H1 (cell line): ENCODE measurements around the gene SULT2B1. TPM values are rescaled to one million over a fixed set of nuclear protein-coding genes. Genes with fewer than 3 reads are reported as not detected.

ENCODE experiments used
- CTCF ChIA-PET: fragments of 300-600 bp; sonication (Branson Sonifier 250); formaldehyde crosslinking; loops from one replicate; lab custom pipeline; 2021; ENCODE audit not compliant: partially characterized antibody; lab: Charles Lee
- POLR2A ChIA-PET: fragments of 300-600 bp; sonication (Branson Sonifier 250); formaldehyde crosslinking; loops from one replicate; lab custom pipeline; 2021; ENCODE audit warnings: inconsistent platforms; ENCODE audit not compliant: partially characterized antibody; lab: Charles Lee
- DNase-seq, 2 experiments: peaks; one replicate each; pipeline versions ENCODE4 v3.0.0 to v3.0.0-alpha.2; 2010 to 2022; ENCODE audit warnings: low spot score in 2 of 2, low read depth in 1 of 2, mixed read lengths in 1 of 2
- FAIRE-seq: peaks from 2 replicates; lab custom pipeline; 2011; peaks lifted over from hg19 to GRCh38; lab: Jason Lieb, UNC
- H2AFZ ChIP-seq: 2 replicates; pipeline ENCODE4 v1.8.1; 2012; ENCODE audit warnings: low read length, inconsistent platforms
- H2AK5ac ChIP-seq: 2 replicates; pipeline ENCODE4 v1.6.1; 2013; ENCODE audit warnings: low read depth, low read length
- H2BK120ac ChIP-seq: replicated peaks from 2 replicates; pipeline ENCODE3; 2013; ENCODE audit warnings: low read depth, low read length, inconsistent platforms
- H2BK12ac ChIP-seq: 2 replicates; pipeline ENCODE4 v1.6.1; 2013; ENCODE audit warnings: low read depth, low read length
- H2BK15ac ChIP-seq: 2 replicates; pipeline ENCODE4 v1.6.1; 2013; ENCODE audit warnings: low read length
- H2BK20ac ChIP-seq: 2 replicates; pipeline ENCODE4 v1.6.1; 2013; ENCODE audit warnings: low read length
- H2BK5ac ChIP-seq: 2 replicates; pipeline ENCODE4 v1.6.1; 2013; ENCODE audit warnings: low read depth, low read length
- H3K14ac ChIP-seq: 2 replicates; pipeline ENCODE4 v1.6.1; 2013; ENCODE audit warnings: inconsistent platforms; ENCODE audit not compliant: insufficient read length
- H3K18ac ChIP-seq: 2 replicates; pipeline ENCODE4 v1.6.1; 2013; ENCODE audit warnings: low read length; ENCODE audit errors: extremely low read depth
- H3K23ac ChIP-seq: 2 replicates; pipeline ENCODE4 v1.6.1; 2013; ENCODE audit warnings: inconsistent platforms; ENCODE audit not compliant: insufficient read length
- H3K23me2 ChIP-seq: 2 replicates; pipeline ENCODE4 v1.6.1; 2013; ENCODE audit warnings: low read depth, low read length
- H3K27ac ChIP-seq: 2 replicates; pipeline ENCODE4 v1.6.1; 2011; ENCODE audit warnings: low read depth, low read length, inconsistent platforms
- H3K27me3 ChIP-seq, 4 experiments: replicated peaks in 1 of 4; 1 replicate in 1 of 4; 2 replicates in 3 of 4; pipeline versions ENCODE4 v1.6.1 to v1.8.1; 2011 to 2013; ENCODE audit warnings: low read length in 3 of 4, mild to moderate bottlenecking in 3 of 4, inconsistent platforms in 2 of 4, mixed read lengths in 2 of 4, moderate library complexity in 1 of 4; ENCODE audit not compliant: control insufficient read depth in 3 of 4, insufficient read depth in 3 of 4; ENCODE audit errors: extremely low read depth in 1 of 4
- H3K36me3 ChIP-seq, 4 experiments: 2 replicates each; pipeline versions ENCODE4 v1.6.1 to v1.8.1; 2011 to 2013; ENCODE audit warnings: mild to moderate bottlenecking in 4 of 4, low read length in 3 of 4, moderate library complexity in 2 of 4, control low read depth in 1 of 4, inconsistent platforms in 1 of 4; ENCODE audit not compliant: insufficient read depth in 4 of 4, control insufficient read depth in 2 of 4
- H3K4ac ChIP-seq: replicated peaks from 2 replicates; pipeline ENCODE3; 2013; ENCODE audit warnings: low read length, low read depth, mixed read lengths, inconsistent platforms; ENCODE audit not compliant: insufficient read length
- H3K4me1 ChIP-seq, 4 experiments: replicated peaks in 1 of 4; 1 replicate in 1 of 4; 2 replicates in 3 of 4; pipeline versions ENCODE4 v1.6.1 to v1.8.1; 2011 to 2013; ENCODE audit warnings: low read length in 3 of 4, inconsistent platforms in 2 of 4, mixed read lengths in 1 of 4; ENCODE audit not compliant: insufficient read depth in 4 of 4, control insufficient read depth in 3 of 4
- H3K4me2 ChIP-seq, 2 experiments: 2 replicates each; pipeline versions ENCODE4 v1.6.1 to v1.8.1; 2011 to 2013; ENCODE audit warnings: low read depth in 2 of 2, low read length in 2 of 2, control low read depth in 1 of 2, inconsistent platforms in 1 of 2, mild to moderate bottlenecking in 1 of 2; ENCODE audit not compliant: insufficient read depth in 1 of 2
- H3K4me3 ChIP-seq, 4 experiments: fragments of 200-600, 300-600 bp in 1 of 4; sonication (generic), shearing (Covaris generic), sonication (Bioruptor Twin) in 1 of 4; 2 replicates each; pipeline versions ENCODE4 v1.5.1 to v1.8.1; 2011 to 2016; ENCODE audit warnings: low read length in 4 of 4, low read depth in 3 of 4, control low read depth in 2 of 4, inconsistent platforms in 2 of 4, mild to moderate bottlenecking in 2 of 4, mixed read lengths in 1 of 4, moderate library complexity in 1 of 4; ENCODE audit not compliant: insufficient read depth in 2 of 4; ENCODE audit errors: extremely low read depth in 1 of 4
- H3K56ac ChIP-seq: replicated peaks from 2 replicates; pipeline ENCODE3; 2013; ENCODE audit warnings: low read depth, mild to moderate bottlenecking, mixed read lengths, low read length, inconsistent platforms; ENCODE audit not compliant: insufficient read length
- H3K79me1 ChIP-seq: 2 replicates; pipeline ENCODE4 v1.6.1; 2013; ENCODE audit warnings: low read depth, low read length, control low read depth
- H3K79me2 ChIP-seq, 2 experiments: 2 replicates each; pipeline versions ENCODE4 v1.6.1 to v1.8.1; 2012 to 2013; ENCODE audit warnings: low read length in 2 of 2, mild to moderate bottlenecking in 2 of 2, inconsistent platforms in 1 of 2; ENCODE audit not compliant: insufficient read depth in 2 of 2, control insufficient read depth in 1 of 2
- H3K9ac ChIP-seq, 4 experiments: replicated peaks in 1 of 4; 1 replicate in 1 of 4; 2 replicates in 3 of 4; pipeline versions ENCODE4 v1.6.1 to v1.8.1; 2011 to 2013; ENCODE audit warnings: low read depth in 3 of 4, low read length in 3 of 4, control low read depth in 2 of 4, mild to moderate bottlenecking in 2 of 4, moderate library complexity in 2 of 4, inconsistent platforms in 1 of 4; ENCODE audit errors: extremely low read depth in 1 of 4
- H3K9me3 ChIP-seq, 2 experiments: 2 replicates each; pipeline versions ENCODE4 v1.6.1 to v1.8.1; 2012 to 2013; ENCODE audit warnings: mild to moderate bottlenecking in 2 of 2, moderate library complexity in 2 of 2, control low read depth in 1 of 2, inconsistent platforms in 1 of 2, low read depth in 1 of 2, low read length in 1 of 2, mixed read lengths in 1 of 2; ENCODE audit not compliant: insufficient read depth in 2 of 2
- H4K20me1 ChIP-seq, 2 experiments: replicated peaks in 1 of 2; 2 replicates each; pipeline versions ENCODE3 to v1.8.1; 2011 to 2013; ENCODE audit warnings: inconsistent platforms in 2 of 2, low read length in 2 of 2, mild to moderate bottlenecking in 1 of 2; ENCODE audit not compliant: insufficient read depth in 2 of 2, control insufficient read depth in 1 of 2
- H4K5ac ChIP-seq: 2 replicates; pipeline ENCODE4 v1.6.1; 2013; ENCODE audit warnings: low read length, low read depth, mixed read lengths, inconsistent platforms; ENCODE audit not compliant: insufficient read length
- H4K8ac ChIP-seq: 2 replicates; pipeline ENCODE4 v1.8.0; 2013; ENCODE audit warnings: mild to moderate bottlenecking, moderate library complexity, low read length, inconsistent platforms; ENCODE audit not compliant: insufficient read depth; ENCODE audit errors: extremely low read depth
- H4K91ac ChIP-seq: replicated peaks from 2 replicates; pipeline ENCODE3; 2013; ENCODE audit warnings: low read length, mixed read lengths, inconsistent platforms; ENCODE audit not compliant: insufficient read length
- MAX ChIP-seq: IDR thresholded peaks from 2 replicates; pipeline ENCODE4 v1.6.1; 2012; ENCODE audit warnings: inconsistent platforms
- POLR2A ChIP-seq, 2 experiments: IDR thresholded peaks; 1 replicate in 1 of 2; 2 replicates in 1 of 2; pipeline ENCODE4 v1.6.1; 2011; ENCODE audit warnings: low read depth in 2 of 2, low read length in 2 of 2, mild to moderate bottlenecking in 2 of 2; ENCODE audit errors: control extremely low read depth in 1 of 2
- RBBP5 ChIP-seq: IDR thresholded peaks from 2 replicates; pipeline ENCODE4 v1.7.1; 2012; ENCODE audit warnings: low read depth, mild to moderate bottlenecking, inconsistent platforms, low read length, moderate library complexity, borderline replicate concordance
- SRF ChIP-seq: IDR thresholded peaks from 2 replicates; pipeline ENCODE4 v1.6.1; 2011; ENCODE audit warnings: mild to moderate bottlenecking, low read depth, low read length, moderate library complexity
- TEAD4 ChIP-seq: IDR thresholded peaks from 2 replicates; pipeline ENCODE4 v1.6.1; 2012; ENCODE audit warnings: low read depth, low read length, inconsistent platforms, mixed read lengths
- WGBS, 2 experiments: shearing (Covaris generic) in 1 of 2; methylation state at CpG; one replicate each; pipeline versions ENCODE4 v1.1.6 to v1.1.7; 2013 to 2015; ENCODE audit warnings: low lambda C conversion rate in 2 of 2, mixed read lengths in 2 of 2, inconsistent platforms in 1 of 2, low coverage in 1 of 2, missing lambda C conversion rate in 1 of 2; ENCODE audit not compliant: insufficient replicate concordance in 2 of 2, insufficient coverage in 1 of 2, insufficient read length in 1 of 2; ENCODE audit errors: extremely low coverage in 1 of 2, missing lambda C conversion rate in 1 of 2; 5-methylcytosine and 5-hydroxymethylcytosine counted together
- polyA plus RNA-seq, 7 experiments: library from polyadenylated mRNA; depleted of rRNA in 3 of 7; stranded (reverse) in 5 of 7; unstranded in 2 of 7; fragments of >200 nt in 5 of 7; fragments of 200-250 nt in 2 of 7; gene quantifications; 1 replicate in 5 of 7; 2 replicates in 1 of 7; 4 replicates in 1 of 7; pipeline versions ENCODE4 v1.2.1 to v1.2.3, GENCODE V29; 2011 to 2013; ENCODE audit warnings: missing spikeins in 2 of 7, mixed read lengths in 2 of 7
- total RNA-seq: library from RNA; stranded (reverse); fragmentation: NEBNext Ultra II Directional; extraction: Animal tissue kit (Norgen Biotek cat#: 25700); gene quantifications from 2 replicates; pipeline ENCODE4 v1.2.1, GENCODE V29; 2021

The SULT2B1 gene
- total and polyA plus RNA-seq, 2 of the 8 experiments (the other 6 are each of a cell fraction or from before 2014, with no cell fraction given) = 1.5 to 2.6 TPM

GRCh38 chr19:48578891-48579290 is 26.9 kb downstream of the SULT2B1 start:
- Histone ChIP-seq H4K20me1 (no peaks in the 10 kb centered on the region), H3K79me1 (no peaks in the 10 kb centered on the region), H3K4me1 (0 out of 7 replicates have a peak, but pooled peaks cover 0 to under 1% (median 0%) of the 10 kb centered on the region in 4 experiments), H3K36me3 (no peaks in the 10 kb centered on the region), H2BK12ac (no peak overlapping the region), H3K23me2 (no peaks in the 10 kb centered on the region), H3K4ac (no peak overlapping the region), H4K91ac (no peak overlapping the region), H2AK5ac (no peak overlapping the region), H4K8ac (no peak overlapping the region), H4K5ac (no peak overlapping the region), H3K27ac (no peak overlapping the region), H2BK15ac (no peak overlapping the region), H3K4me3 (no peak overlapping the region), H3K56ac (no peak overlapping the region), H2BK20ac (no peak overlapping the region), H3K9me3 (no peaks in the 10 kb centered on the region), H3K4me2 (no peak overlapping the region), H2BK120ac (no peak overlapping the region), H2BK5ac (no peak overlapping the region), H3K23ac (no peak overlapping the region), H3K79me2 (no peaks in the 10 kb centered on the region), H3K9ac (no peak overlapping the region), H2AFZ (no peak overlapping the region), H3K18ac (no peak overlapping the region), H3K27me3 (no peaks in the 10 kb centered on the region; a peak in 1 of 7 replicates), H3K14ac (no peak overlapping the region)
- ChIA-PET POLR2A (interaction anchor here (1.2 kb wide), 1 partner anchor 17 kb away, joined by 4 read pairs; no protein-coding TSS in a partner anchor), CTCF (interaction anchor here (1.0 to 16.8 kb wide), 4 partner anchors 10 to 72 kb away, joined by 3 to 353 read pairs (median 10); no protein-coding TSS in a partner anchor)
- DNase-seq (no peak), FAIRE-seq (no peak)
- no peak for TF ChIP-seq SRF
- no peak for TF ChIP-seq RBBP5
- TF ChIP-seq TEAD4 = no peak
- TF ChIP-seq MAX = no peak
- no peak for TF ChIP-seq POLR2A (IDR thresholded peaks at IDR 0.05; ENCODE audit: control extremely low read depth in 1 of 2, low read depth in 2 of 2, low read length in 2 of 2)
- WGBS, 2 experiments = 86% methylated on average over 3 of the region's 3 CpGs; no CpG with 5 or more reads in 1 of the 2 experiments
